DND-41 (cell line): Measurements from ENCODE around the gene FGD6.

Experiments
- CTCF ChIP-seq: IDR thresholded peaks from 2 replicates; pipeline ENCODE4 v1.5.1; 2012; ENCODE audit warnings: borderline replicate concordance, low read length, moderate library complexity, mild to moderate bottlenecking; ENCODE audit not compliant: poor library complexity, severe bottlenecking; ENCODE audit errors: extremely low read depth
- EZH2 ChIP-seq: IDR thresholded peaks from 3 replicates; pipeline ENCODE4 v1.6.1; 2012; ENCODE audit warnings: borderline replicate concordance, low read depth, mild to moderate bottlenecking, moderate library complexity, low read length, inconsistent platforms; ENCODE audit not compliant: severe bottlenecking

- no peak for TF ChIP-seq CTCF
- no peak for TF ChIP-seq EZH2
These were observed 156.3 kb downstream of the FGD6 start for GRCh38 chr12:95060951-95061350.
